ENCODE results near the gene VPS13D. TPM values are rescaled to one million over a fixed set of nuclear protein-coding genes. Genes with fewer than 3 reads are reported as not detected.

VPS13D gene
- total RNA-seq, 4 donors from 2014 or later: 88.1 to 105 (median 97.1) TPM

DNA sequence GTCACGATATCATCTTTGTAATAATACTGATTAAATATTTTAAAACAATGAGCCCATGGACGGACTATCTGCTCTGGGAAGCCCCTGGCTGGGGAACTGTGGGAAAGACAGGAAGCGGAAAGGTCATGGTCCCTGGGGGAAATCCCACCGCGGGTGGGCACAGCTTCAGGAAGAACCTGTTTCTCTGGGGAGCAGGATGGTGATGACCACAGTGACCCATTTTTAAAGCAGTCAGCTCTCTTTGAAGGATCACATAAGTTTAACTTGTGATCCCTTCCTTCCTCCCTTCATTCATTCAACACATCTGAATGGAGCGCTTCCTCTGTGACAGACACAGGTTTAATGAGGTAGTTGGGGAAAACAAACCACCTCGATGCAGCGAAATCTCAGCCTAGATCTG, 315.2 kb downstream of the VPS13D start:
- TF ChIP-seq, protein P1, sequence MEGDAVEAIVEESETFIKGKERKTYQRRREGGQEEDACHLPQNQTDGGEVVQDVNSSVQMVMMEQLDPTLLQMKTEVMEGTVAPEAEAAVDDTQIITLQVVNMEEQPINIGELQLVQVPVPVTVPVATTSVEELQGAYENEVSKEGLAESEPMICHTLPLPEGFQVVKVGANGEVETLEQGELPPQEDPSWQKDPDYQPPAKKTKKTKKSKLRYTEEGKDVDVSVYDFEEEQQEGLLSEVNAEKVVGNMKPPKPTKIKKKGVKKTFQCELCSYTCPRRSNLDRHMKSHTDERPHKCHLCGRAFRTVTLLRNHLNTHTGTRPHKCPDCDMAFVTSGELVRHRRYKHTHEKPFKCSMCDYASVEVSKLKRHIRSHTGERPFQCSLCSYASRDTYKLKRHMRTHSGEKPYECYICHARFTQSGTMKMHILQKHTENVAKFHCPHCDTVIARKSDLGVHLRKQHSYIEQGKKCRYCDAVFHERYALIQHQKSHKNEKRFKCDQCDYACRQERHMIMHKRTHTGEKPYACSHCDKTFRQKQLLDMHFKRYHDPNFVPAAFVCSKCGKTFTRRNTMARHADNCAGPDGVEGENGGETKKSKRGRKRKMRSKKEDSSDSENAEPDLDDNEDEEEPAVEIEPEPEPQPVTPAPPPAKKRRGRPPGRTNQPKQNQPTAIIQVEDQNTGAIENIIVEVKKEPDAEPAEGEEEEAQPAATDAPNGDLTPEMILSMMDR (IDR thresholded peaks at IDR 0.05): no peak
- DNase-seq (ENCODE audit: low spot score) (no peak), ATAC-seq (ENCODE audit: low FRiP score) (no peak)

DNA sequence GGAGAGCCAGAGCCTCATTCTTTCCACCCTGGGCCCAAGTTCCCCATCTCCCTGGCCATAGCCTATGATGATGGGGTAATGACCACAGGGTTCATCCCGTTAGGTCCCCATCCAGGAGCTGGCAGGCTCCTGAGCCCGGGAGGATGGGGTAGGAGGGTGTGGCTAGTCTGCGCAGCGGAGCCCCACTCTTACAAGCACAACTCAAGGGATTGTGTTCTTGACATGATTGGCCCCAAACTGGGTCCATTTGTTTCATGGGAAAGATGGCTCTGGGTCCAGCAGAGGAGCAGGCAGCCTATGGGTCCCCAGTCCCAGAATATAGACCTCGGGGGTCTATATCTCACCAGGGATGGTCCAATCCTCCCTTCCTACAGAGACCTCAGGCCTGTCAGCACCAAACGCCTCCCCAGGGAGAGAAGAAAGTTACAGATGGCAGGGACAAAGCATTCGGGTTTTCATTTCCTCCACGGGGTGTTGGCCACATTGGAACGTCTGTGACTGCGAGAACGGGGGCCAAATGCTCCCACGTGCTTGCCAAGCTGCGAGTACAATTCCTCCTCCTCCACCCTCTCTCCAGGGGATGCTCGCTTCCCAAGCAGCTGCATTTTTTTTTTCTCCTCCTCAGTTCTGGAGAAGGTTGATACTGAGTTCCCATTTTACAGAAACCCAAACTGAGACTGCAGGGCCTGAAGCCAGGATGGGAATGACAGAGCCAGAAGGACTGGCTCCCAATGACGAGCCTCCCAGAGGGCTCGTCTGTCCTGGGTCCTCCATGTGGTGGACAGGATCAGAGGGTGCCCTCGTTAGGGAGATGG, 317.1 kb downstream of the VPS13D start:
- DNase-seq (ENCODE audit: low spot score) (no peak), ATAC-seq (ENCODE audit: low FRiP score) (no peak)
- TF ChIP-seq, protein P1 (IDR thresholded peaks at IDR 0.05): no peak

DNA sequence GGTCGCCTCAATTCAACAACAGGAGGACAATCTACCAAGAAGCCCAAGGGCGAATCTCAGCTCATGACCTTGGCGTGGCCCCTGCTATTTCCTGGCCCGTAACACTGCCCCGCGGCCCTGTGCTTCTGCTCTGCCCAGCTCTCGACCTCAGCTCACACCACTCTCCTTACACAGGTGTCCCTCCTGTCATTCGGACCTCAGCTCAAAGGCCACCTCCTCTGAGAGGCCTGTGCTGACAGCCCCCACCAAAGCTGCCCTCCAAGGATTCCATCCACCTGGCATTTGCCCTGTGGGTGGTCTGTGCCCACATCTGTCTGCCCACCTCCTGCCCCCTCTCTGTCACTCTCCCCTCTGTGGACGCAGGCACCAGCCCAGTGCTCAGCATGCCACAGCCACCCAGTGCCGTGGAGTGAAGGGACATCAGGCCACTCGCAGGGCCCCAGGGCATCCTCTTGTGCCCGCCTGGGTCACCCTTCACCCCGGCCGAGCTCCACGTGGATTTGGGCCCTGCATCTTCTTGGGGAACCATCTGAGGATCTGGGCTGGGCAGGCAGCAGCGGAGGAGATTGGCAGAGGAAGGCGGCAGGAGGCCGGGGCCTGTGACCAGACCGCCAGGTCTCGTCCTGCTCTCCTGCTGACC, 317.9 kb downstream of the VPS13D start:
- DNase-seq (ENCODE audit: low spot score) (no peak), ATAC-seq (ENCODE audit: low FRiP score) (no peak)
- TF ChIP-seq, protein P1 (IDR thresholded peaks at IDR 0.05): no peak

DNA sequence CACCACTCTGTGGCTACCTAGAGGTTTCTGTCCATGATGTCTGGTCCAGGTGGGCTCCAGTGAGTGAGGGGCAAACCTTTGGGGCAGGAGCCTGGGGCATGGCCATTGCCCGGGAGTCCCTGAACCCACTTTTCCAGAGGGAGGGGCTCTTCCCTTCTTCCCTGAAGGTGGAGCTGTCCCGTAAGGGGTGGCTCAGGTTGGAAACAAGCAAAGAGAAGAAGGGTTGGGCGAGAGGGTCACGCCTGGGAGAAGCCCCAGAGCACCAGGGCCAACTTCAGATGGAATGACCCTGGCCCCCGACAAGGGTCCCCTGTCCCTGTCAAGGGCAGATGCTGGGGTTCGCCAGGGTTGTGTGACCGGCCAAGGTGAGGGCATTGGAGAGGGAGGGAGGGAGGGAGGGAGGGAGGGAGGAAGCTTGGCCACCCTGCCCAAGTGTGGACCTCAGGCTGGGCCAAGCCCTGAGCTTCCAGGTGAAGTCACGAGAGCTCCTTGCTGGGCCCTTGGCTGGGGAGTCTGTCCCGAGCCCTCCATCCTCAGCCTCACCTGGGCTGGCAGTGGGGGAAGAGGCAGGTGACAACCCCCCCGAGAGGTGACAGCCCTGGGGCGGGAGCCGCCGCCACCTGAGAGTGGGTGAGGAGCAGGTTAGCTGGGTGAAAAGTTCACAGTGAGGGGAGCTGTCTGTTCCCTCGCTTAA, 318.6 kb downstream of the VPS13D start:
- TF ChIP-seq, protein P1 (IDR thresholded peaks at IDR 0.05): no peak
- ATAC-seq (ENCODE audit: low FRiP score) (no peak), DNase-seq (ENCODE audit: low spot score) (no peak)

DNA sequence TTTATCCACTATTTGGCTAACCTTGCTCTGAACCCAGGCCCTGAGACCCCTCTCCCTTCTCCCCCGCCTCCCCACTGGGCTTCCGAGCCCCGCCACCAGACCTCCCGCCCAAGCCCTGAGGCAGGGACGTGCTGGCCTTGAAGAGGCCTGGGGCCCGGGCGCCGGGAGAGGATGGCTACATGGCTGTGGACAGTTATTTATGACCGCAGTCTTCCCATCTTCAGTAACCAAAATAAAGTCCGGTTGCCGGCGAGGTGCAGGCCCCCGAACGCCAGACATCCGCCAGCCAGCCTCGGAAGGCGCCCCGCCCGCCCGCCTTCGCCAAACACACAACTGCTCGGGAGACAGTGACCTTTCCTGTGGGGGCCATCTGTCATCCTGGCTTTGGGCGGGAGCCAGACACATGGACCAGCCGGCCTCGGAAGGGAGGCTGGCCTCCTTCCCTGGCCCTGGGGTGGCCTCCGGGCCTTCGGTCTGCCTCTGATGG, 319.2 kb downstream of the VPS13D start:
- TF ChIP-seq, protein P1 (IDR thresholded peaks at IDR 0.05): no peak
- DNase-seq (ENCODE audit: low spot score) (no peak), ATAC-seq (ENCODE audit: low FRiP score) (no peak)

DNA sequence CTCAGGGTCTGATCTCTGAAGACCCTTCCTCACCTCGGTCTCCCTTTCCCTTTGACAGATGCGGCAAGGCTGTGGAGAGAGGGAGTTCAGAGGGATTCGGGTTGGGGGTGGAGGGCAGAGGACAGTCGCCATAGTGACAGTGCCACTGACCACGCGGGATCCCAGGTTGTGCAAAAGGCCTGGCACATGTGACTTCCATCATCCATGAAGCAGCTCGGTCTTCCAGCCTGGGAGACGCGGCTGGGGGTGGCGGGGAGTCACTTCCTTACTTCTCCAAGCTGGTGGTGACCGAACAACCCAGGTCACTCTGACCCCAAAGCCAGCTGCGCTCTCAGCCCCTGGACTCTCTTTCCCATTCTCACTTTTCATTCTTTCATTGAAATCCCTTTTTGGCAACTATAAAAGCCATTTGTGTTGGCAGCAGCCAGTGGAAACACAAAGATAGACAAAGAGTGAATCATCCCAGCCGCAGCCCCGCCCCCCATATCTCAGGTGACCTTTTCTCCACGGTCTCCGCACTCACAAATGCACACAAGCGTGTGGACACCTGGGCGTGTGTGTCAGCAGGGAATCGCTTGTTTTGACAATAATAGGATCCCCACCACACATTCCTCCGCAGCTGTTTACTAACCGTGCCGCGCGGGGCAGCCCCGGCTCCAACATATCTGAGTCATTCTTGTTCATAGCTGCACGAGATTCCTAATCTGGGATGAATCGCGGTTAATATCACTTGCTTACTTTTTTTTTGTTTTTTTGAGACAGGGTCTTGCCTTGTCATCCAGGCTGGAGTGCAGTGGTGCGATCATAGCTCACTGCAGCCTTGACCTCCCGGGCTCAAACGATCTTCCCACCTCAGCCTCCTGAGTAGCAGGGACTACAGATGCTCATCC, 319.9 kb downstream of the VPS13D start:
- TF ChIP-seq, protein P1 (IDR thresholded peaks at IDR 0.05): no peak
- DNase-seq (ENCODE audit: low spot score): peak; percentile 59
- peak; percentile 86 for ATAC-seq (ENCODE audit: low FRiP score)

All from omental fat pad (tissue), 4 donors.